DMS 273 (cell line): ENCODE measurements around the gene NUCKS1.

Source experiments
- DNase-seq: peaks from one replicate; lab custom pipeline; 2025; ENCODE audit not compliant: unreplicated experiment; lab: John Stamatoyannopoulos, UW

Gene NUCKS1

GRCh38 chr1:205750138-205751035 is at the start of gene NUCKS1:
Gene NUCKS1 (minus strand): TSS chr1:205750182. CDS start chr1:205749973, 209 bp downstream.
- peak; percentile 100 for DNase-seq

- no peak for DNase-seq
Observed at GRCh38 chr1:205798577-205798976, 48.6 kb upstream of the NUCKS1 start.

GRCh38 chr1:205797168-205797567 is 47.2 kb upstream of the NUCKS1 start:
- no peak for DNase-seq

GRCh38 chr1:205794011-205794730 is 44.2 kb upstream of the NUCKS1 start:
- no peak for DNase-seq

GRCh38 chr1:205792961-205793673 is 43.1 kb upstream of the NUCKS1 start:
- DNase-seq, result peak; percentile 68

- peak; percentile 50 for DNase-seq
Observed at GRCh38 chr1:205792481-205792881, 42.5 kb upstream of the NUCKS1 start.

- DNase-seq, result peak; percentile 82
Observed at GRCh38 chr1:205791568-205792180, 41.7 kb upstream of the NUCKS1 start.

- no peak for DNase-seq
Observed at GRCh38 chr1:205787287-205787916, 37.4 kb upstream of the NUCKS1 start.

GRCh38 chr1:205786601-205787000 is 36.6 kb upstream of the NUCKS1 start:
- no peak for DNase-seq

- no peak for DNase-seq
Observed at GRCh38 chr1:205785446-205785845, 35.5 kb upstream of the NUCKS1 start.

GRCh38 chr1:205783904-205784303 is 33.9 kb upstream of the NUCKS1 start:
- no peak for DNase-seq

GRCh38 chr1:205783433-205783795 is 33.4 kb upstream of the NUCKS1 start:
- no peak for DNase-seq

- DNase-seq, result no peak
Observed at GRCh38 chr1:205782627-205783432, 32.8 kb upstream of the NUCKS1 start.

- DNase-seq, result no peak
Observed at GRCh38 chr1:205780335-205780734, 30.4 kb upstream of the NUCKS1 start.

GRCh38 chr1:205777994-205778393 is 28.0 kb upstream of the NUCKS1 start:
- no peak for DNase-seq

- no peak for DNase-seq
Observed at GRCh38 chr1:205775717-205776056, 25.7 kb upstream of the NUCKS1 start.

- DNase-seq, result peak; percentile 96
Observed at GRCh38 chr1:205775015-205775716, 25.2 kb upstream of the NUCKS1 start, which contains the start of gene RAB29. Gene RAB29 (minus strand): TSS chr1:205775482. CDS start chr1:205774956, 526 bp downstream.

GRCh38 chr1:205774198-205775014 is 24.4 kb upstream of the NUCKS1 start:
- peak; percentile 30 for DNase-seq
